HepG2 (cell line): ENCODE measurements around the gene FOXS1. TPM values are rescaled to one million over a fixed set of nuclear protein-coding genes. Genes with fewer than 3 reads are reported as not detected.

Experiments used
- ATAC-seq: fragments of 200-7000 bp; cut with Tn5 transposase; 3 replicates; pipeline ENCODE4 v1.9.1; 2020; ENCODE audit warnings: mild to moderate bottlenecking, moderate library complexity
- BruUV-seq: library from RNA; stranded (reverse); fragments of 400-500 nt; replicated peaks from 2 replicates; lab custom pipeline; 2021; lab: Mats Ljungman, UMichigan
- CTCF ChIA-PET: fragments of 300-600 bp; formaldehyde crosslinking; extraction: SDS; loops from one replicate; lab custom pipeline; 2021; ENCODE audit warnings: low total read pairs, inconsistent platforms, low intra/inter-chr PET ratio; lab: Yijun Ruan, JAX
- POLR2A ChIA-PET: fragments of 350-600 bp; sonication (Branson Sonifier 250); formaldehyde crosslinking; loops from one replicate; lab custom pipeline; 2020; ENCODE audit warnings: antibody characterized with exemption, inconsistent platforms; lab: Yijun Ruan, JAX
- DNase-seq: peaks from one replicate; pipeline ENCODE4 v3.0.0-alpha.2; 2015; ENCODE audit warnings: low spot score
- FAIRE-seq: peaks from 3 replicates; lab custom pipeline; 2011; peaks lifted over from hg19 to GRCh38; lab: Jason Lieb, UNC
- H2AFZ ChIP-seq: one replicate; pipeline ENCODE4 v1.6.1; 2011; ENCODE audit warnings: low read length, inconsistent platforms
- H3K27ac ChIP-seq: fragments of 300-600 bp; 3 replicates; pipeline ENCODE4 v1.8.0; 2011; ENCODE audit warnings: mixed run types, mild to moderate bottlenecking, mixed read lengths, low read length, inconsistent platforms; ENCODE audit not compliant: insufficient read depth; ENCODE audit errors: extremely low read length
- H3K27me3 ChIP-seq, 2 experiments: fragments of 200-600 bp in 1 of 2; 2 replicates in 1 of 2; 3 replicates in 1 of 2; pipeline versions ENCODE4 v1.6.0 to v1.8.0; 2011; ENCODE audit warnings: low read length in 2 of 2, mild to moderate bottlenecking in 2 of 2, moderate library complexity in 2 of 2, inconsistent platforms in 1 of 2; ENCODE audit not compliant: insufficient read depth in 2 of 2, control insufficient read depth in 1 of 2
- H3K36me3 ChIP-seq, 2 experiments: fragments of 200-600 bp in 1 of 2; replicated peaks in 1 of 2; 2 replicates in 1 of 2; 3 replicates in 1 of 2; pipeline versions ENCODE4 v1.5.1 to v1.8.0; 2011; ENCODE audit warnings: low read length in 2 of 2, inconsistent platforms in 1 of 2; ENCODE audit not compliant: insufficient read depth in 2 of 2, control insufficient read depth in 1 of 2
- H3K4me1 ChIP-seq: 2 replicates; pipeline ENCODE4 v1.5.1; 2012; ENCODE audit warnings: low read length, inconsistent platforms; ENCODE audit not compliant: insufficient read depth
- H3K4me2 ChIP-seq: 2 replicates; pipeline ENCODE4 v1.6.0; 2011; ENCODE audit warnings: low read depth, low read length, inconsistent platforms
- H3K4me3 ChIP-seq, 3 experiments: fragments of 200-600 bp in 1 of 3; sonication (generic), shearing (Covaris generic) in 1 of 3; replicated peaks in 1 of 3; 2 replicates each; pipeline ENCODE4 v1.5.1; 2011 to 2016; ENCODE audit warnings: low read length in 3 of 3, inconsistent platforms in 2 of 3, low read depth in 2 of 3, mild to moderate bottlenecking in 2 of 3, control low read depth in 1 of 3, mixed read lengths in 1 of 3; ENCODE audit not compliant: insufficient read depth in 1 of 3
- H3K79me2 ChIP-seq: one replicate; pipeline ENCODE4 v1.6.1; 2011; ENCODE audit warnings: low read length, inconsistent platforms; ENCODE audit not compliant: insufficient read depth
- H3K9ac ChIP-seq: 2 replicates; pipeline ENCODE4 v1.6.0; 2011; ENCODE audit warnings: mild to moderate bottlenecking, low read depth, low read length, inconsistent platforms; ENCODE audit not compliant: insufficient read depth
- H3K9me3 ChIP-seq: 2 replicates; pipeline ENCODE4 v1.5.1; 2012; ENCODE audit warnings: mild to moderate bottlenecking, low read length
- H4K20me1 ChIP-seq: 2 replicates; pipeline ENCODE4 v1.6.0; 2011; ENCODE audit warnings: inconsistent platforms, mild to moderate bottlenecking, low read length, moderate library complexity; ENCODE audit not compliant: insufficient read depth
- AKAP8 ChIP-seq: sonication (generic); formaldehyde crosslinking; IDR thresholded peaks from 2 replicates; pipeline ENCODE4 v1.5.1; 2020; ENCODE audit warnings: mild to moderate bottlenecking, missing genetic modification reagents
- DNMT1 ChIP-seq: sonication (generic); formaldehyde crosslinking; IDR thresholded peaks from 2 replicates; pipeline ENCODE4 v1.5.1; 2020; ENCODE audit warnings: mild to moderate bottlenecking, missing genetic modification reagents
- GATAD1 ChIP-seq: IDR thresholded peaks from 2 replicates; pipeline ENCODE4 v1.6.1; 2016; ENCODE audit warnings: missing genetic modification reagents, missing compliant biosample characterization
- MIXL1 ChIP-seq: IDR thresholded peaks from 2 replicates; pipeline ENCODE4 v1.6.1; 2016
- NCOR1 ChIP-seq: fragments of 200-600 bp; sonication (generic); IDR thresholded peaks from 2 replicates; pipeline ENCODE4 v1.7.0; 2017; ENCODE audit warnings: antibody characterized with exemption, low read length, borderline replicate concordance
- NFKB2 ChIP-seq: sonication (generic); formaldehyde crosslinking; IDR thresholded peaks from 2 replicates; pipeline ENCODE4 v1.4.0; 2020; ENCODE audit warnings: missing genetic modification reagents, borderline replicate concordance
- NPAS2 ChIP-seq: sonication (generic); formaldehyde crosslinking; IDR thresholded peaks from 2 replicates; pipeline ENCODE4 v1.8.0; 2022; ENCODE audit warnings: mild to moderate bottlenecking, missing genetic modification reagents, borderline replicate concordance
- NR2F2 ChIP-seq: IDR thresholded peaks from 2 replicates; pipeline ENCODE4 v1.6.1; 2012; ENCODE audit warnings: low read depth, inconsistent platforms, borderline replicate concordance
- TEF ChIP-seq: sonication (generic); formaldehyde crosslinking; IDR thresholded peaks from 2 replicates; pipeline ENCODE4 v1.5.0; 2020; ENCODE audit warnings: missing genetic modification reagents
- ZKSCAN5 ChIP-seq: sonication (generic); formaldehyde crosslinking; IDR thresholded peaks from 2 replicates; pipeline ENCODE4 v1.5.1; 2020; ENCODE audit warnings: mild to moderate bottlenecking, missing genetic modification reagents
- ZKSCAN8 ChIP-seq: IDR thresholded peaks from 2 replicates; pipeline ENCODE4 v1.6.1; 2016; ENCODE audit warnings: borderline replicate concordance, missing genetic modification reagents, missing compliant biosample characterization
- ZMYM2 ChIP-seq: sonication (generic); formaldehyde crosslinking; IDR thresholded peaks from 2 replicates; pipeline ENCODE4 v1.8.0; 2022; ENCODE audit warnings: mild to moderate bottlenecking, missing genetic modification reagents
- ZNF230 ChIP-seq: sonication (generic); formaldehyde crosslinking; IDR thresholded peaks from 2 replicates; pipeline ENCODE4 v1.4.0; 2020; ENCODE audit warnings: mild to moderate bottlenecking, missing genetic modification reagents
- ZNF34 ChIP-seq: sonication (generic); formaldehyde crosslinking; IDR thresholded peaks from 2 replicates; pipeline ENCODE4 v1.4.0; 2020; ENCODE audit warnings: mild to moderate bottlenecking, missing genetic modification reagents, borderline replicate concordance
- ZNF501 ChIP-seq: sonication (generic); formaldehyde crosslinking; IDR thresholded peaks from 2 replicates; pipeline ENCODE4 v1.5.1; 2020; ENCODE audit warnings: mild to moderate bottlenecking, moderate library complexity, missing genetic modification reagents
- in situ Hi-C: cut with HindIII; loops from 2 replicates; pipeline ENCODE4 v1.10.0; 2017; ENCODE audit warnings: low pct_unique_long_range_greater_than_20kb; ENCODE audit not compliant: extremely low pct_ligation_motif_present
- intact Hi-C: fragments of 100-400 bp; cut with micrococcal nuclease; formaldehyde crosslinking; loops from one replicate; pipeline ENCODE4 v1.10.0; 2022; ENCODE audit not compliant: unreplicated experiment
- polyA plus RNA-seq, 8 experiments: library from polyadenylated mRNA; depleted of rRNA in 3 of 8; stranded (reverse) in 7 of 8; unstranded in 1 of 8; fragments of >200 nt; fragmentation: Illumina TruSeq in 4 of 8; extraction: Trizol in 4 of 8; gene quantifications; 2 replicates each; pipeline versions ENCODE4 v1.2.1 to v1.2.3, GENCODE V29; 2011 to 2016; ENCODE audit warnings: low read depth in 4 of 8, missing spikeins in 1 of 8, mixed read lengths in 1 of 8; ENCODE audit not compliant: insufficient read depth in 1 of 8
- total RNA-seq, 5 experiments: library from RNA; depleted of rRNA; stranded (reverse); fragments of >200 nt; fragmentation: Illumina TruSeq; extraction: Trizol; gene quantifications; 2 replicates each; pipeline ENCODE4 v1.2.3, GENCODE V29; 2016; ENCODE audit warnings: low read depth in 1 of 5
- TF ChIP-seq, protein P1 (sequence below): sonication (generic); formaldehyde crosslinking; IDR thresholded peaks from 2 replicates; pipeline ENCODE4 v1.8.0; 2022; ENCODE audit warnings: mild to moderate bottlenecking, missing genetic modification reagents; ENCODE audit not compliant: insufficient replicate concordance
- TF ChIP-seq, protein P2 (sequence below): sonication (generic); formaldehyde crosslinking; IDR thresholded peaks from 2 replicates; pipeline ENCODE4 v1.4.0; 2020; ENCODE audit warnings: mild to moderate bottlenecking, missing genetic modification reagents
- TF ChIP-seq, protein P3 (sequence below): sonication (generic); formaldehyde crosslinking; IDR thresholded peaks from 2 replicates; pipeline ENCODE4 v1.5.0; 2020; ENCODE audit warnings: missing genetic modification reagents, mild to moderate bottlenecking, borderline replicate concordance
- TF ChIP-seq, protein P4 (sequence below): sonication (generic); formaldehyde crosslinking; IDR thresholded peaks from 2 replicates; pipeline ENCODE4 v1.5.0; 2020; ENCODE audit warnings: mild to moderate bottlenecking, missing genetic modification reagents, moderate library complexity

Gene FOXS1
- total and polyA plus RNA-seq, 2 of the 13 experiments (the other 11 are each of a cell fraction or from before 2014, with no cell fraction given) = not detected

GRCh38 chr20:31813611-31814010, 31.8 kb downstream of the FOXS1 start:
- DNase-seq (no peak), ATAC-seq (no peak), FAIRE-seq (peak; percentile 12)
- Histone ChIP-seq H3K79me2 (no peaks in the 10 kb centered on the region), H3K4me3 (no peak overlapping the region), H3K9ac (no peak overlapping the region), H3K27ac (no peak overlapping the region), H3K4me1 (no peaks in the 10 kb centered on the region), H4K20me1 (no peaks in the 10 kb centered on the region), H3K9me3 (no peaks in the 10 kb centered on the region), H3K4me2 (no peak overlapping the region), H3K27me3 (peaks cover 0 to 1% of the 10 kb centered on the region in 2 experiments; a peak in 1 of 5 replicates), H2AFZ (no peak overlapping the region), H3K36me3 (no peaks in the 10 kb centered on the region)
- no TSS peak for BruUV-seq
- in situ Hi-C loops (no loop called here), intact Hi-C loops (no loop called here)
- CTCF ChIA-PET = no interaction called here
- POLR2A ChIA-PET = no interaction called here
- no peak for TF ChIP-seq ZNF230
- no peak for TF ChIP-seq TEF (CRISPR knock-in tag)
- no peak for TF ChIP-seq AKAP8
- TF ChIP-seq, protein P1, sequence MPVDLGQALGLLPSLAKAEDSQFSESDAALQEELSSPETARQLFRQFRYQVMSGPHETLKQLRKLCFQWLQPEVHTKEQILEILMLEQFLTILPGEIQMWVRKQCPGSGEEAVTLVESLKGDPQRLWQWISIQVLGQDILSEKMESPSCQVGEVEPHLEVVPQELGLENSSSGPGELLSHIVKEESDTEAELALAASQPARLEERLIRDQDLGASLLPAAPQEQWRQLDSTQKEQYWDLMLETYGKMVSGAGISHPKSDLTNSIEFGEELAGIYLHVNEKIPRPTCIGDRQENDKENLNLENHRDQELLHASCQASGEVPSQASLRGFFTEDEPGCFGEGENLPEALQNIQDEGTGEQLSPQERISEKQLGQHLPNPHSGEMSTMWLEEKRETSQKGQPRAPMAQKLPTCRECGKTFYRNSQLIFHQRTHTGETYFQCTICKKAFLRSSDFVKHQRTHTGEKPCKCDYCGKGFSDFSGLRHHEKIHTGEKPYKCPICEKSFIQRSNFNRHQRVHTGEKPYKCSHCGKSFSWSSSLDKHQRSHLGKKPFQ (CRISPR knock-in tag) = no peak
- no peak for TF ChIP-seq ZMYM2 (CRISPR knock-in tag)
- no peak for TF ChIP-seq NFKB2 (CRISPR knock-in tag)
- TF ChIP-seq NPAS2 = no peak
- no peak for TF ChIP-seq GATAD1 (CRISPR knock-in tag)
- TF ChIP-seq ZKSCAN5 (CRISPR knock-in tag) = no peak
- no peak for TF ChIP-seq ZNF501 (CRISPR knock-in tag)
- TF ChIP-seq, protein P2, sequence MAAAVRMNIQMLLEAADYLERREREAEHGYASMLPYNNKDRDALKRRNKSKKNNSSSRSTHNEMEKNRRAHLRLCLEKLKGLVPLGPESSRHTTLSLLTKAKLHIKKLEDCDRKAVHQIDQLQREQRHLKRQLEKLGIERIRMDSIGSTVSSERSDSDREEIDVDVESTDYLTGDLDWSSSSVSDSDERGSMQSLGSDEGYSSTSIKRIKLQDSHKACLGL = no peak
- TF ChIP-seq, protein P3, sequence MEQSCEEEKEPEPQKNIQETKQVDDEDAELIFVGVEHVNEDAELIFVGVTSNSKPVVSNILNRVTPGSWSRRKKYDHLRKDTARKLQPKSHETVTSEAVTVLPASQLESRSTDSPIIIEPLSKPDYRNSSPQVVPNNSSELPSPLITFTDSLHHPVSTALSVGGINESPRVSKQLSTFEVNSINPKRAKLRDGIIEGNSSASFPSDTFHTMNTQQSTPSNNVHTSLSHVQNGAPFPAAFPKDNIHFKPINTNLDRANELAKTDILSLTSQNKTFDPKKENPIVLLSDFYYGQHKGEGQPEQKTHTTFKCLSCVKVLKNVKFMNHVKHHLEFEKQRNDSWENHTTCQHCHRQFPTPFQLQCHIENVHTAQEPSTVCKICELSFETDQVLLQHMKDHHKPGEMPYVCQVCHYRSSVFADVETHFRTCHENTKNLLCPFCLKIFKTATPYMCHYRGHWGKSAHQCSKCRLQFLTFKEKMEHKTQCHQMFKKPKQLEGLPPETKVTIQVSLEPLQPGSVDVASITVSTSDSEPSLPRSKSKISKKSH (CRISPR knock-in tag) = no peak
- TF ChIP-seq ZKSCAN8 (CRISPR knock-in tag) = no peak
- TF ChIP-seq ZNF34 (CRISPR knock-in tag) = no peak
- no peak for TF ChIP-seq MIXL1
- TF ChIP-seq NR2F2 = no peak
- TF ChIP-seq, protein P4, sequence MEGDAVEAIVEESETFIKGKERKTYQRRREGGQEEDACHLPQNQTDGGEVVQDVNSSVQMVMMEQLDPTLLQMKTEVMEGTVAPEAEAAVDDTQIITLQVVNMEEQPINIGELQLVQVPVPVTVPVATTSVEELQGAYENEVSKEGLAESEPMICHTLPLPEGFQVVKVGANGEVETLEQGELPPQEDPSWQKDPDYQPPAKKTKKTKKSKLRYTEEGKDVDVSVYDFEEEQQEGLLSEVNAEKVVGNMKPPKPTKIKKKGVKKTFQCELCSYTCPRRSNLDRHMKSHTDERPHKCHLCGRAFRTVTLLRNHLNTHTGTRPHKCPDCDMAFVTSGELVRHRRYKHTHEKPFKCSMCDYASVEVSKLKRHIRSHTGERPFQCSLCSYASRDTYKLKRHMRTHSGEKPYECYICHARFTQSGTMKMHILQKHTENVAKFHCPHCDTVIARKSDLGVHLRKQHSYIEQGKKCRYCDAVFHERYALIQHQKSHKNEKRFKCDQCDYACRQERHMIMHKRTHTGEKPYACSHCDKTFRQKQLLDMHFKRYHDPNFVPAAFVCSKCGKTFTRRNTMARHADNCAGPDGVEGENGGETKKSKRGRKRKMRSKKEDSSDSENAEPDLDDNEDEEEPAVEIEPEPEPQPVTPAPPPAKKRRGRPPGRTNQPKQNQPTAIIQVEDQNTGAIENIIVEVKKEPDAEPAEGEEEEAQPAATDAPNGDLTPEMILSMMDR (CRISPR knock-in tag) = no peak
- no peak for TF ChIP-seq DNMT1 (CRISPR knock-in tag)
- TF ChIP-seq NCOR1 = no peak
